OCI-M2 (cell line): Measurements from ENCODE around the gene GLDC.
"Not testable (repeated sequence)": the region's sequence is repeated elsewhere in the genome, so short reads cannot be mapped to it uniquely, and the experiment has no call there.

Experiments used
- DNase-seq: peaks from one replicate; lab custom pipeline; 2025; ENCODE audit not compliant: unreplicated experiment; lab: John Stamatoyannopoulos, UW

GLDC gene

DNA sequence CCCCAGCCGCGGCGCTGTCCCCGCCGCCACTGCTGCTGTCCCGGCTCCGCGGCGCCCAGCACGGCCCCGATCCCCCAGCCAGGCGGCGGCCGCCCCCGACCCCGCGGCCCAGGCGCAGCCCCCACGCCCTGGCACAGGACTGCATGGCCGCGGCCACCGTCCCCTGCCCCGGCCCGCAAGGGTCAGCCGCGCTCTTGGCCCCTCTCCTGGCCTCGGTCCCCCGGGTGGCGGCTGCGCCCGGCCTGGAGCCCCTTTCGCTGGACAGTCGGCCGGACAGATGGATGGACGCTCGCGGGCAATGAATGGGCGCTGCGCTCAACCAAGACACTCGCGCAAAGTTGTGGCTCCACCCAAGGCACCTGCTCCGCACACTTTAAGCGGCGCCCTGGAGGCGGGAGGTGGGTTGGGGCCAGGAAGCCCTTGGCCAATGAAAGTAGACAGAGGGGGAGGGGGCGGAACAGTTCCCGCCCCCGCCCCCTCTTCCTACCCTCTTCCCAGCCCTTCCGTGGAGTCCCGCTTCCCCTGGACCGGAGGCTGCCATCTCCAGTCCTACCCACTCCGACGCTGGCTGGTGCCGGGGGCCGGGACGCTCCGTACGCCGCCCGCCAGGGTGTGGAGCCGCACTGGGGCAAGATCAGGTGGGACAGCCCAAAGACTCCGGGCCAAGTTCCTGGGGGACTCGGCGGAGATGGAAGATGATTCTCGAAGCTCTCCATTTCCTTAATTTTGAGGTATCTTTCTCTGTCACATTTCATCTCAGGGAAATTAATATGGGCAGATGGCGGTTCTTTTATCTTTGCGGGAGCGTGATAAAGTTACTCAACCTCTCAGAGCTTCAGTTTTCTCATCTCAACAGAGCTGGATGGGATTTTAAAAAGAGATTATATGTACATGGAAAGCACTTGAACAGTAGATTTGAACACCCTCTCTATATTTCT, at the start of gene GLDC:
GLDC (minus strand) TSS at position 375 of the 938 bp plus-strand sequence; CDS start at position 145, 230 bp downstream.
- no peak for DNase-seq

DNA sequence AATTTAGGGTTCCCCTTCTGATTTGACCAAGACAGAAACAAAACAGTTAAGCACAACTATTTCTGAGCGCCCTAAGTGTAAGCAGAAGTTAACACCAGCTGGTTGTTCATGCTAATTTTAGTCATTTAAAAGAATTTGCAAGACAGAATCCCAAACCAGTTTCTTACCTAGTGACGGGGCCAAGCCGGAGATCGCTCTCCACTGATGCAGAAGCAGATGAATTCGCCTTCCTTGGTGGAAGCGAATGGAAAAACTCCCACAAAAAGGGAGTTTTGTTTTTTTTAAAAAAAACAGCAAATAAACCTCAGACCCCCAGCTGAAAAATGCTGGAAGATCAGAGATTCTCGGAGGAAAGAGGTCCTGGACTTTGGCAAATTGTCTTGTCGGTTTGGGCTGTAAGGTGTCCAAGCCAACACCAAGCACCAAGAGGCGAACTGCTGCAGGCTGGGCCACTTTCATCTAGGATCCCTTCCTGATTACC, 47.4 kb upstream of the GLDC start:
- no peak for DNase-seq

DNA sequence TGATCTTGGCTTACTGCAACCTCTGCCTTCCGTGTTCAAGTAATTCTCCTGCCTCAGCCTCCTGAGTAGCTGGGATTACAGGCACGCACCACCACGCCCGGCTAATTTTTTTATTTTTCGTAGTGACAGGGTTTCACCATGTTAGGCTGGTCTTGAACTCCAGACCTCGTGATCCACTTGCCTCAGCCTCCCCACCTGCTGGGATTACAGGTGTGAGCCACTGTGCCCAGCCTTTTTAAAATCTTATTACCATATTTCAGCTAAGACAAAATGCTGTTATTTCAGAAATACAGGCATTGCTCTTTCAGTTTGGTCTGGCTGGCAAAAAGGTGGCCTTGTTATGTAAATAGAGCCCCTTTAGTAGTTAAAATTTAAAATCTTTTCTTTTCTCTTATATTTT, 46.9 kb upstream of the GLDC start:
- no peak for DNase-seq

DNA sequence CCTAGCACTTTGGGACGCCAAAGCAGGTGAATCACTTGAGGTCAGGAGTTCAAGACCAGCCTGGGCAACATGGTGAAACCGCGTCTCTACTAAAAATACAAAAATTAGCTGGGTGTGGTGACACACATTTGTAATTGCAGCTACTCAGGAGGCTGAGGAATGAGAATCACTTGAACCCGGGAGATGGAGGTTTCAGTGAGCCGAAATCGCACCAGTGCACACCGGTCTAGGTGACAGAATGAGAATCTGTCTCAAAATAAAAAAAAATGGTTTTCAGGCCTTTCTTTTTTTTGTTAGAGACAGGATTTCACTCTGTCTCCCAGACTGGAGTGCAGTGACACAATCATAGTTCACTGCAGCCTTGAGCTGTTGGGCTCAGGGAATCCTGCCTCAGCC, 45.1 kb upstream of the GLDC start:
- not testable (repeated sequence) for DNase-seq

DNA sequence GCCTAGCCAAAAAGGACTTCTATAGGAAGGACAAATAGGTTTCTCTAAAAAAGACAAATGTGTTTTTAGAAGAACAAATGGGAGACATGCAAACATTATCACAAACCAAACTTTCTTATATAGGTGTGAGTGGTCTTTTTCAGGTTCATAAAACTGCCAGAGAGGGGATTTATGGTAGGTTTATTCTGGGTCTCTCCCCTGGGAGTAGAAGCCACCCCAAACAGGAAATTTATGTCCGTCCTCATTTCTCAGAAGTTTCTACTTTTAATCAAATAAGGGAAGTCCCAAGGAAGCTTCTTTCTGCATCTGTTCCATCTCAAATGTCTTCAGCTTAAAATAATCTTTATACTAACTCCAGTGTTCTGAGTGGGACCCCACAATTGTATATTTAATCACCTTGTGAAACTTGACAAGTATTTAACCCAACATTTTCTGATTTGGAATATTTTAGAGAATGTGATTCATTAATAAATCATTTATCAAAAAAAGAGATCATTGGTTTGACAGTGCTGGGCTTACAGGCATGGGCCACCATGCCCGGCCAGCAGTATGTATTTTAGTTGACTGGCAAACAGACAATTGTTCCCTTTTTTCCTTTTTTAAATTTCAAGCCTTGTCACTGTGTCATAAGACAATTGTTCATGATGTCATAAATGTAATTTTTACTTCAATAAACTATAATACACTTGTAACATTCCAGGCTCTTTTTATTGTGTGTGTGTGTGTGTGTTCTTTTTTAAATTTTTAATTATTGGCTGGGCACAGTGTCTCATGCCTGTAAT, 44.6 kb upstream of the GLDC start:
- DNase-seq: no peak

DNA sequence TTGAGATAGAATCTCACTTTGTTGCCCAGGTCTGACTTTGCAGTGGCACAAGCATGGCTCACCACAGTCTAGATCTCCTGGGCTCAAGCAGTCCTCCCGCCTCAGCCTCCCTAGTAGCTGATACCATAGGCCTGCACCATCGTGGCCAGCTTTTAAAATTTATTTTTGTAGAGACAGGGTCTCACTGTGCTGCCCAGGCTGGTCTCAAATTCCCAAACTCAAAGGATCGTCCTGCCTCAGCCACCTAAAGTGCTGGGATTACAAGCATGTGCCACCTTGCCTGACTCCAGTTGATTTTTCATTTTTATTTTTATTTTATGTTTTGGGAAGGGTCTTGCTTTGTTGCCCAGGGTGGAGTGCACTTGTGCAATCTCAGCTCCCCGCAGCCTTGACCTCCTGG, 41.7 kb upstream of the GLDC start:
- DNase-seq: no peak

DNA sequence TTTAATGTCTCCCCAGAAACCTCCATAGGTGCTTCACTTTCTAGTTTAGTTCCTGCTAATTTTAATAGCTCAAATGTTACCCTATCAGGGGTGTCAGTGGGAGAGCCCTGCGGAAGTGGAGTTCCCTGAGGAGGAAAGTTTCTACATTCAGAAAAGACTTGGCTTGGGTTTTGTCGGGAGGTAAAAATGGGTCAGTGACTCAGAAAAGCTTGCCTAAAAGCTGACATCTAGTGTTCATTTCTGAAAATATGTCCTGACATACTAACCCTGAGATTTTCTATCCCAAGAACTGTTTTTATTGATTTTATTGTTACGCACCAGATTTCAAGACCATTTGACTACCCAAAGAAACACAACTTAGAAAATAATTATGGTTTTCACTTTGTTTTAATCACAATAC, 40.9 kb upstream of the GLDC start:
- DNase-seq: no peak

- DNase-seq: no peak
These were observed 36.5 kb upstream of the GLDC start for GRCh38 chr9:6681957-6682501.

DNA sequence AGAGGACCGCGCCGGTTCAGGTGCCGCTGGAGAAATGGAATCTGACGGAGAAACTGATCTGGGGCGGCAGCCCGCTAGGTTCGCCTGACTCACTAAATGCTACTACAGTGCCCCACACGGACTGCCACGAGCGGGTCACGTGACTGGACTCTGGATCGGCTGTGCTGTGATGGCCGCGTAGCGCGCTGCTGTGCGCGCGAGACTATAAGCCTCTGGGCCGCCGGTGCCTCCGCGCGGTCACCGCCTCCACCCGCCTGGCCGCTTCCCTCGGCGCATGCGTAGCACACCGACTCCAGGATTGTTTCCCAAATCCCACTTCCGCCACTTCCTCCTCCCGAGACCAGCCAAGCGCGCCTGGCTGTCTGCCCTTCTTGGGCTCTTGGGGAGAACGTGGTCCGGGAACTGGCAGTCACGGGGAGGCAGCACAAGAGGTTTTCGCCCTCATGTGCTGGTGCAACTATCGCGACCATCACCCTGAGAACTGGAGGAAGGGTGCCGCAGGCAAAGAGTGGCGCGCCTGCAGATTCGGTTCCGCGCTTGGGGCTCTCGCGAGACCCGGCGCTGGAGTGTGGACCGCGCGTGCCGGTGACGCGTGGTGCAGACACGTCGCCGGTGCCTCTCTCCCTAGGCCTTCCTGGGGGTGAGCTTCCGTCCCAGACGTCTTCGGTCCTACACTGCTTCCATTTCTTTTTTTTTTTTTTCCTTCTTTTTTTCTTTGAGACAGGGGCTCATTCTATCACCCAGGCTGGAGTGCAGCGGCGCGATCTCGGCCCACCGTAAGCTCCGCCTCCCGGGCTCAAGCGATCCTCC, 35.8 kb upstream of the GLDC start:
- DNase-seq: no peak

- no peak for DNase-seq
These were observed 35.2 kb upstream of the GLDC start for GRCh38 chr9:6680797-6681146.

DNA sequence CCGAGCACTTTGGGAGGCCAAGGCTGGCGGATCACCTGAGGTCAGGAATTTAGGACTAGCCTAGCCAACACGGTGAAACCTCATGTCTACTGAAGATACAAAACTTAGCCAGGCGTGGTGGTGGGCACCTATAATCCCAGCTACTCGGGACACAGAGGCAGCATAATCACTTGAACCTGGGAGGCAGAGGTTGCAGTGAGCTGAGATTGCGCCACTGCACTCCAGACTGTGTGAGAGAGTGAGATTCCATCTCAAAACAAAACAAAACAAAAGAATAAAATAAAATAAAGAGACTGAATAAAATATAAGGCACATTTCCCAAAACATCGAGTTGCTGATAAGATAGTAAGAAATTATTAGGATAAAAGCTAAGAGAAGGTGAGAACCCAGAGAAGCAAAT, 32.3 kb upstream of the GLDC start:
- DNase-seq: no peak

- DNase-seq: no peak
These were observed 30.9 kb upstream of the GLDC start for GRCh38 chr9:6676254-6676921.

GRCh38 chr9:6675268-6675667, 29.7 kb upstream of the GLDC start:
- no peak for DNase-seq

GRCh38 chr9:6673326-6674025, 27.9 kb upstream of the GLDC start:
- no peak for DNase-seq

DNA sequence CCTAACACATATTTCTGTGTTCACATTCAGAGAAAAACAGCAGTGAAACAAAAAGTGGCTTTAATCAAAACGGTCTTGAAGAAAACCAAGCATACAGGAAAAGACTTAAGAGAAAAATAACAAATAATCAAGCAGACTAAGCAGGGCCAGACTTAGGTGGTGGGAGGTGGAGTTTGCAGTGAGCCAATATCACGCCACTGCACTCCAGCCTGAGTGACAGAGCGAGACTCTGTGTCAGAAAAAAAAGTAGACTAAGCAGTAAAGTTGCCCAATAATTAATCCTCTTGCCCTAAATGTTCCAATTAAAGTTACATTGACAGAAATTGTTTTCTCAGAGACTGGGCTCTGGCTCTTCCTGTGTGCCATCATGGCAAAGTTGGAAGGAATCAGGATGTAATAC, 26.6 kb upstream of the GLDC start:
- DNase-seq: no peak

DNA sequence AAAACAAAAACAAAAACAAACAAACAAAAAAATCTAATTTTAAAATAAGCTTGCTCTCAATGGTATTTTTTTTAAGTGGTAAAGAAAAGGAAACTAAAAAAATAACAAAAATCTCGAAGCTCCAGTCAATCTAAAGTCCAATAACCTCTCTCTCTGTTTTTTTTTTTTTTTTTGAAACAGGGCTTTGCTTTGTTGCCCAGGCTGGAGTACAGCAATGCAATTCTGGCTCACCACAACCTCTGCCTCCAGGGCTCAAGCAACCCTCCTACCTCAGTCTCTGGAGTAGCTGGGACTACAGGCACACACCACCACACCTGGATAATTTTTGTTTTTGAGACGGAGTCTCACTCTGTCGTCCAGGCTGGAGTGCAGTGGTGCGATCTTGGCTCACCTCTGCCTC, 25.9 kb upstream of the GLDC start:
- no peak for DNase-seq

DNA sequence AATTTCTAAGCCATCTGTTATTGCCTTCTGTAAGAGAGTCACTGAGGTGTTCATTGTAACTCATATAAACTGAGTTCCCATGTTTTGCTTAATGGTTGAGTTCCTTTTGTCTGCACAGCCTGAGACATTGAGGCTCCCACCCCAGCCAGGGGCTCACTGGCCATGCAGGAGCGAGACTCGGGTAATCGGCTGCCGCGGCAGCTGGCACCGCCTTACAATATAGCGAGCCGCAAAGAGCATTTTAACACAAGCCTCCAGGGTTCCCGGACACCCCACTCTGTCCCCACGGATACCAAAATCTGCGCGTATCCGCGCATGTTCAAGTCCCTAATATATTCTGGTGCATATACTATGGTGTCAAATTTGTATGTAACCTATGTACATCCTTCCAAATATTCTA, 24.4 kb upstream of the GLDC start:
- no peak for DNase-seq

DNA sequence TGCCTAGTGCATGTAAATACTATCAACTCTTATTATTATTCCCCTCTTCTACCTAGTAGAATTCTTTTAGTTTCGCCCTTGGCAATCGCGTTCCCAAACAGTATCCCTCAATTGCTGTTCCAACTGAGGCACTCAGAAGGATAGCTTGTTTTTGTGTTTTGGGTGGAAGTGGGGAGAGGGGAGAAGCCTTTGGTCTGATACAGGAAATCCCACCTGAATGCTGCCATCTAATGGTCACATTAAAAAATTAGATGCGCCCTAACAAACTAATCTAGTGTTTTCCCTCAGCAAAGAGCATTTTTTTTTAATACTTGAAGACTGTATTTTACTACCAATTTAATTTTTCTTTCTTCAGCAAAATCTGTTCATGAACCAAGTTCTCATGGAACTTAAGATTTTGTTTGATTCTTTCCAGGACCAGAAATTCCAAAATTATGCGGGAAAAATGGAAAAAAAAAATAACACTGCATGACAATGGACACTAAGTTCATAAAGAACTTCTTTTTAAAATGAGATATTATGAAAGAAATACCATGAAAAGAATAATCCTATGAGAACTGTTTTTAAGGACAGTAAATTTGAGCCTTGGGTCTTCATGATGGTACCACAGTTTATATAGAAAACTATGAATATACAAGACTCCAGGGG, 22.2 kb upstream of the GLDC start:
- DNase-seq: no peak

DNA sequence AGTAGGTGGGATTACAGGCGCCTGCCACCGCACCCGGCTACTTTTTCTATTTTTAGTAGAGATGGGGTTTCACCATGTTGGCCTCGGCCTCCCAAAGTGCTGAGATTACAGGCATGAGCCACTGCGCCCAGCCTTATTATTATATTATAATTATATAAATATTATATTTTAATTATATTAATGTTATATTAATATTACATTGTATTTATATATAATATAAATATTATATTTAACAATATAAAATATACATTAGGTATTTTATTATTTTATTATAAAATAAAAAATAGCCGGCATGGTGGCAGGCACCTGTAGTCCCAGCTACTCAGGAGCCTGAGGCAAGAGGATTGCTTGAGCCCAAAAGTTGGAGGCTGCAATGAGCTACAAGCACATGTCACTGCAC, 21.6 kb upstream of the GLDC start:
- no peak for DNase-seq
